T-cell (primary cell): ENCODE data around the gene PREX1. TPM values are rescaled to one million over a fixed set of nuclear protein-coding genes. Genes with fewer than 3 reads are reported as not detected.
A peak's percentile ranks its signal among the peaks of the same experiment; 100 is the strongest.

ENCODE experiments used
- ATAC-seq, 4 experiments: fragments of 200-7000 bp in 3 of 4; fragments of 150-1000 bp in 1 of 4; cut with Tn5 transposase; replicated peaks in 1 of 4; 1 replicate in 3 of 4; 2 replicates in 1 of 4; pipeline ENCODE4 v1.10.0; 2021; ENCODE audit warnings: moderate library complexity in 3 of 4, mild to moderate bottlenecking in 2 of 4, moderate number of reproducible peaks in 1 of 4
- CTCF ChIA-PET, 2 donors: fragments of 300-600 bp; sonication (Branson Sonifier 250); formaldehyde crosslinking; loops; one replicate each; lab custom pipeline; 2022; ENCODE audit warnings: antibody characterized with exemption in 2 of 2; lab: Charles Lee
- POLR2A ChIA-PET, 2 donors: fragments of 300-600 bp; sonication (Branson Sonifier 250); formaldehyde crosslinking; loops; one replicate each; lab custom pipeline; 2022; ENCODE audit warnings: antibody characterized with exemption in 2 of 2; lab: Charles Lee
- DNase-seq, 35 experiments: peaks; one replicate each; pipeline versions ENCODE4 v3.0.0 to v3.0.0-alpha.2; 2013 to 2023
- H3K27ac ChIP-seq: one replicate; pipeline ENCODE4 v1.5.1; 2013; ENCODE audit warnings: low read length
- H3K27me3 ChIP-seq, 2 experiments: replicated peaks in 1 of 2; 1 replicate in 1 of 2; 2 replicates in 1 of 2; pipeline versions ENCODE4 v1.6.1 to v1.7.0; 2013; ENCODE audit warnings: low read length in 1 of 2, mixed read lengths in 1 of 2; ENCODE audit not compliant: control insufficient read depth in 2 of 2, insufficient read depth in 2 of 2; ENCODE audit errors: extremely low read depth in 1 of 2
- H3K36me3 ChIP-seq, 2 donors: 1 replicate in 1 of 2; 2 replicates in 1 of 2; pipeline versions ENCODE4 v1.6.1 to v1.7.0; 2013; ENCODE audit warnings: low read length in 1 of 2; ENCODE audit not compliant: control insufficient read depth in 2 of 2, insufficient read depth in 1 of 2; ENCODE audit errors: extremely low read depth in 1 of 2
- H3K4me1 ChIP-seq, 2 experiments: 1 replicate in 1 of 2; 2 replicates in 1 of 2; pipeline versions ENCODE4 v1.6.1 to v1.7.0; 2013; ENCODE audit warnings: low read length in 2 of 2, mixed read lengths in 1 of 2; ENCODE audit not compliant: insufficient read depth in 2 of 2, control insufficient read depth in 1 of 2; ENCODE audit errors: extremely low read depth in 1 of 2
- H3K4me3 ChIP-seq, 2 donors: 1 replicate in 1 of 2; 2 replicates in 1 of 2; pipeline versions ENCODE4 v1.5.1 to v1.7.0; 2013; ENCODE audit warnings: mild to moderate bottlenecking in 2 of 2, low read length in 1 of 2, moderate library complexity in 1 of 2; ENCODE audit not compliant: control insufficient read depth in 1 of 2; ENCODE audit errors: extremely low read depth in 1 of 2
- H3K9me3 ChIP-seq: 2 replicates; pipeline ENCODE4 v1.7.0; 2013
- H3K27ac Mint-ChIP-seq, 2 donors: one replicate each; pipeline ENCODE4 v1.8.0; 2020 to 2021; ENCODE audit warnings: mild to moderate bottlenecking in 2 of 2, mixed read lengths in 2 of 2
- H3K27me3 Mint-ChIP-seq, 2 donors: one replicate each; pipeline ENCODE4 v1.8.0; 2021 to 2022; ENCODE audit warnings: mixed read lengths in 2 of 2
- H3K36me3 Mint-ChIP-seq: one replicate; pipeline ENCODE4 v1.8.0; 2021; ENCODE audit warnings: mixed read lengths
- H3K4me1 Mint-ChIP-seq, 3 donors: one replicate each; pipeline ENCODE4 v1.8.0; 2020 to 2022; ENCODE audit warnings: mixed read lengths in 3 of 3, mild to moderate bottlenecking in 1 of 3
- H3K4me3 Mint-ChIP-seq, 3 donors: one replicate each; pipeline ENCODE4 v1.8.0; 2020 to 2022; ENCODE audit warnings: mild to moderate bottlenecking in 3 of 3, mixed read lengths in 3 of 3, moderate library complexity in 3 of 3
- H3K9me3 Mint-ChIP-seq, 3 donors: one replicate each; pipeline ENCODE4 v1.8.0; 2020 to 2022; ENCODE audit warnings: mixed read lengths in 3 of 3
- WGBS: methylation state at CpG from one replicate; pipeline ENCODE4 v1.1.5; 2013; ENCODE audit warnings: missing lambda C conversion rate; ENCODE audit not compliant: insufficient coverage; 5-methylcytosine and 5-hydroxymethylcytosine counted together
- total RNA-seq, 35 experiments: library from RNA in 6 of 35; stranded (reverse) in 6 of 35; fragments of 120-200 nt in 1 of 35; gene quantifications; one replicate each; pipeline versions ENCODE4 v1.2.1 to v1.2.4 and lab custom pipeline; 2013 to 2026

PREX1 gene
- total RNA-seq, 5 donors from 2014 or later (not counting 1 experiment from before 2014, with no cell fraction given), result 99.2 to 181 (median 137) TPM

- no peaks in the 10 kb centered on the region for H3K9me3 ChIP-seq
- no peaks in the 10 kb centered on the region for H3K4me1 Mint-ChIP-seq
- no peak overlapping the region for H3K4me3 Mint-ChIP-seq
- no peak overlapping the region for H3K4me3 ChIP-seq
- POLR2A ChIA-PET, result no interaction called here
- H3K27me3 ChIP-seq, result no peaks in the 10 kb centered on the region
- H3K9me3 Mint-ChIP-seq, result no peaks in the 10 kb centered on the region
- H3K36me3 ChIP-seq, result peaks cover 0 to 98% of the 10 kb centered on the region in 2 donors
- no peak overlapping the region for H3K27ac ChIP-seq
- CTCF ChIA-PET, result no interaction called here
- H3K4me1 ChIP-seq, result peaks cover 0 to 2% of the 10 kb centered on the region in 2 experiments
- 93% methylated on average over 25 of the region's 26 CpGs for WGBS
- ATAC-seq (no peak), DNase-seq (no peak)
- H3K27me3 Mint-ChIP-seq, result no peaks in the 10 kb centered on the region
- H3K27ac Mint-ChIP-seq, result no peak overlapping the region
- H3K36me3 Mint-ChIP-seq, result peaks cover 56% of the 10 kb centered on the region
Observed at GRCh38 chr20:48636301-48636700, 191.5 kb downstream of the PREX1 start.

- H3K9me3 Mint-ChIP-seq, result no peaks in the 10 kb centered on the region
- DNase-seq (peak in 32 of 35 experiments; percentile 12 to 67 (median 44)), ATAC-seq (peak; percentile 43 to 67 (median 56))
- H3K4me3 ChIP-seq, result no peak overlapping the region
- peak overlapping the region in 1 of 2 donors; percentile 36 for H3K27ac Mint-ChIP-seq
- H3K27ac ChIP-seq, result no peak overlapping the region
- ChIA-PET POLR2A (no interaction called here), CTCF (no interaction called here)
- H3K27me3 ChIP-seq, result no peaks in the 10 kb centered on the region
- WGBS, result 0% methylated on average over 2 of the region's 5 CpGs
- H3K4me3 Mint-ChIP-seq, result no peak overlapping the region
- peaks cover 0 to 2% of the 10 kb centered on the region in 2 experiments for H3K4me1 ChIP-seq
- H3K27me3 Mint-ChIP-seq, result no peaks in the 10 kb centered on the region
- no peaks in the 10 kb centered on the region for H3K4me1 Mint-ChIP-seq
- H3K36me3 Mint-ChIP-seq, result peaks cover 59% of the 10 kb centered on the region
- H3K36me3 ChIP-seq, result peaks cover 0 to 98% of the 10 kb centered on the region in 2 donors
- H3K9me3 ChIP-seq, result no peaks in the 10 kb centered on the region
Observed at GRCh38 chr20:48635791-48636267, 192.0 kb downstream of the PREX1 start.

DNA sequence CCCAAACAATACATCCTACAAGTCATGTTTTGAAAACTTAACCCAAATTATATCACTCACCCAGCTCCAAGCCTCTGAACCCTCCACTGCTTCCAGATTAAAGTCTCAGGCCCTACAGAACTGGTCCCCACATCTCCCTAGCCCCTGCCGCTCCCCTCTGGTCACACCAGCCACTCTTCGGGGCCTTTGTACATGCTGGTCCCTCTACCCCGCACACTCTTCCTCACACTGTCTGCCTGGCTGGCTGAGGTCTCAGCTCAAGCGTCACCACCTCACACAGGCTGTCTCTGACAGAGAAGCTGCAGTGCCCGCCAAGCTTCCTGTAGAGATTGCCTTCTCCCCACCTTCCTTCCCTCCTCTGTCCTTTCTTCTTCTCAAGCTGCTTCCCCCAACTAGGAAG, 192.4 kb downstream of the PREX1 start:
- Histone ChIP-seq H3K9me3 (no peaks in the 10 kb centered on the region), H3K36me3 (peaks cover 0 to 99% of the 10 kb centered on the region in 2 donors), H3K4me1 (peaks cover 0 to 2% of the 10 kb centered on the region in 2 experiments), H3K27ac (no peak overlapping the region), H3K4me3 (no peak overlapping the region), H3K27me3 (no peaks in the 10 kb centered on the region)
- Mint-ChIP-seq H3K27me3 (no peaks in the 10 kb centered on the region), H3K36me3 (peaks cover 54% of the 10 kb centered on the region), H3K27ac (peak overlapping the region in 1 of 2 donors; percentile 36), H3K4me1 (no peaks in the 10 kb centered on the region), H3K9me3 (no peaks in the 10 kb centered on the region), H3K4me3 (no peak overlapping the region)
- no peak for DNase-seq
- ChIA-PET CTCF (no interaction called here), POLR2A (no interaction called here)
- WGBS, result 100% methylated on average over 3 of the region's 5 CpGs
- peak in 1 of 4 experiments; percentile 16 for ATAC-seq

DNA sequence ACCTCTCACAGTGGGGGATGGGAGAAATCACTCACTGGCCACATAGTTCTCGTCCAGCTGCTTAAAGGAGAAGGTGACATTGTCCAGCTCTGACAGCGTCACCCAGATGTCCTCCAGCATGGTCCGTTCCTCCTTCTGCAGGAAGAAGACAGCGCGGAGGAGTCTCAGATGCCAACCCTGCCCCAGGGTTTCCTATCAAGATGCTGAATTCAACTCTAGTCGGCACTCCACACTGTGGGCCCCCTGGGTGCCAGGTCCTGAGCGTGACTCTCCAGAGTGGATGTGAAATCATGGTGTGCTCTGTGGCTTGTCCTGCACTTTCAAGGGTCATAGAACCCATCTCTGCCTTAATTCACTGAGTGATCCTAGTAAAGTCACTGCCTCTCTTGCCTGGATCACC, 193.2 kb downstream of the PREX1 start:
- Histone ChIP-seq H3K9me3 (no peaks in the 10 kb centered on the region), H3K4me1 (peaks cover 0 to 2% of the 10 kb centered on the region in 2 experiments), H3K4me3 (no peak overlapping the region), H3K27ac (no peak overlapping the region), H3K36me3 (peaks cover 0 to 98% of the 10 kb centered on the region in 2 donors), H3K27me3 (no peaks in the 10 kb centered on the region)
- Mint-ChIP-seq H3K4me1 (no peaks in the 10 kb centered on the region), H3K36me3 (peaks cover 55% of the 10 kb centered on the region), H3K4me3 (no peak overlapping the region), H3K9me3 (no peaks in the 10 kb centered on the region), H3K27me3 (no peaks in the 10 kb centered on the region), H3K27ac (no peak overlapping the region)
- ChIA-PET CTCF (no interaction called here), POLR2A (interaction anchor here in 1 of 2 donors (0.6 kb wide), 1 partner anchor 1071 kb away, joined by 5 read pairs; no protein-coding TSS in a partner anchor)
- 100% methylated on average over 5 of the region's 7 CpGs for WGBS
- DNase-seq, result no peak
- no peak for ATAC-seq

DNA sequence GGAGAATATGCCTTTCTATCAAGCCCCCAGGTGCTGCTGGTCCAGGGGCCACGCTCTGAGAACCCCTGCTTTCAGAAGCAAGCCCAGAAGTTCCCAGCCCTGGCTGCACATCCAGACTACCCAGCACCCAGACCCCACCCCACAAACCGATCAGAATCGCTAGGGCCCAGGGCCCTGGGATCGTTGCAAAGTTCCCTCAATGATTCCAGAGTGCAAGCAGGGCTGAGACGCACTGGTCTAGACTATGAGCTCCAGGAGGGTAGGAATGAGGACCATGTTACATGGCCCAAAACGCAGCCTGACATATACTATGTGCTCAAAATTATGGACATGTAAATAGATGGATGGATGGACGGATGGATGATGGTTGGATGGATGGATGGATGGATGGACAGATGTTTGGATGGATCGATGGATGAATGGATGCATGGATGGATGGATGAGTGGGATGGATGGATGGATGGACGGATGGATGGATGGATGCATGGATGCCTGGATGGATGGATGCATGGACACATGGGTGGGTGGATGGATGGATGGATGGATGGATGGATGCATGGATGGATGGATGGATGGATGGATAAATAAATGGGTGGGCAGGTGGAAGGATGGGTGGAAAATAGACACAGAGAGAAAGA, 194.1 kb downstream of the PREX1 start:
- Mint-ChIP-seq H3K27ac (no peak overlapping the region), H3K4me1 (no peaks in the 10 kb centered on the region), H3K27me3 (no peaks in the 10 kb centered on the region), H3K9me3 (no peaks in the 10 kb centered on the region), H3K36me3 (peaks cover 56% of the 10 kb centered on the region), H3K4me3 (no peak overlapping the region)
- ChIA-PET CTCF (interaction anchor here in 1 of 2 donors (0.6 kb wide), 1 partner anchor 59 kb away, joined by 3 read pairs; no protein-coding TSS in a partner anchor), POLR2A (interaction anchor here in 1 of 2 donors (0.6 kb wide), 1 partner anchor 1070 kb away, joined by 5 read pairs; no protein-coding TSS in a partner anchor)
- Histone ChIP-seq H3K36me3 (peaks cover 0 to 97% of the 10 kb centered on the region in 2 donors), H3K27ac (no peak overlapping the region), H3K9me3 (no peaks in the 10 kb centered on the region), H3K27me3 (no peaks in the 10 kb centered on the region), H3K4me1 (peaks cover 0 to 2% of the 10 kb centered on the region in 2 experiments), H3K4me3 (no peak overlapping the region)
- no peak for ATAC-seq
- no peak for DNase-seq
- WGBS, result 95% methylated on average over 9 of the region's 9 CpGs

GRCh38 chr20:48632825-48633619, 194.8 kb downstream of the PREX1 start:
- Histone ChIP-seq H3K27me3 (no peaks in the 10 kb centered on the region), H3K27ac (no peak overlapping the region), H3K9me3 (no peaks in the 10 kb centered on the region), H3K36me3 (peaks cover 0 to 97% of the 10 kb centered on the region in 2 donors), H3K4me3 (no peak overlapping the region), H3K4me1 (peaks cover 0 to 2% of the 10 kb centered on the region in 2 experiments)
- Mint-ChIP-seq H3K9me3 (no peaks in the 10 kb centered on the region), H3K4me3 (no peak overlapping the region), H3K27me3 (no peaks in the 10 kb centered on the region), H3K36me3 (peaks cover 56% of the 10 kb centered on the region), H3K27ac (no peak overlapping the region), H3K4me1 (peaks cover 0 to 3% (median 2%) of the 10 kb centered on the region in 3 donors)
- ChIA-PET POLR2A (no interaction called here), CTCF (no interaction called here)
- ATAC-seq (no peak), DNase-seq (no peak)
- WGBS, result 100% methylated on average over 9 of the region's 12 CpGs
